NCI-H1105 treated with DMSO at 0.1 percent for 48 hours (cell line): ENCODE data around the gene CASP10.

Source experiments
- DNase-seq: peaks from one replicate; lab custom pipeline; 2025; lab: John Stamatoyannopoulos, UW

CASP10 gene

GRCh38 chr2:201197781-201198180 lies 14.8 kb downstream of the CASP10 start:
- DNase-seq: no peak

GRCh38 chr2:201199847-201200246 lies 16.9 kb downstream of the CASP10 start:
- DNase-seq: no peak

- DNase-seq: no peak
Observed at GRCh38 chr2:201200345-201200744, 17.4 kb downstream of the CASP10 start.

- no peak for DNase-seq
Observed at GRCh38 chr2:201201371-201201770, 18.4 kb downstream of the CASP10 start.

DNA sequence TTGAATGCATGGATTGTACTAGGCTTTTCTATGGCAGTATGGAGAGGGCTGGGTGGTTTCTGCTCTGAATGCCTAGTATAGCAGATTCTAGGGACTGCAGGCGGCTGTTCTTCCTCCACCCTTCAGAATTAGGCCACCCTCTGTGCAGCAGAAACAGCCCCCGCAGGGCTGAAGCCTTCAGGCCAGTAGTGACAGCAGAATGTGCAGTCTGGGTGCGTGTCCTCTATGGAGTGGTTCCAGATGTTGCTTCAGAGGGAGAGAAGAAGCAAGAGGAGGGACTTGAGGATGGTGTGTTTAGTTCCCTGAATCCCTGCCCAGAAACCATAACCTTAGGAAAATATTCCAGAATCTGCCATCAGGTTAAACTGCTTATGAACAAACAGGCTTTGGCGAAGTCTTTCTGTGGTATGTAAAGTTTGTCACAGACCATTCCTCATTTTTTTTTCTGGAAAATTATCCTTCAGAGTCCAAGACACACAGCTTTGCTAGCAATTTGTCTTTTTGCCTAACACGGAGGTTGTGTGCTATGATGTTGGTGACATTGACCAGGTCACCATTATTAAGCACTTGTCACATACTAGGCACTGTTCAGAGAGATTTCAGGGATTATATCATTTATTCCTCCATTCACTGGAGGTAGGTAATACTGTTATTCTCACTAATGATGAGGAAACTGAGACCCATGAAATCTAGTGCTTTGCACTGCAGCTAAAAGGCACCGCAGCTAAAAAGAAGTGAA lies 21.1 kb downstream of the CASP10 start:
- no peak for DNase-seq

- no peak for DNase-seq
Observed at GRCh38 chr2:201204655-201205514, 21.9 kb downstream of the CASP10 start.

- no peak for DNase-seq
Observed at GRCh38 chr2:201205515-201205849, 22.5 kb downstream of the CASP10 start.

DNA sequence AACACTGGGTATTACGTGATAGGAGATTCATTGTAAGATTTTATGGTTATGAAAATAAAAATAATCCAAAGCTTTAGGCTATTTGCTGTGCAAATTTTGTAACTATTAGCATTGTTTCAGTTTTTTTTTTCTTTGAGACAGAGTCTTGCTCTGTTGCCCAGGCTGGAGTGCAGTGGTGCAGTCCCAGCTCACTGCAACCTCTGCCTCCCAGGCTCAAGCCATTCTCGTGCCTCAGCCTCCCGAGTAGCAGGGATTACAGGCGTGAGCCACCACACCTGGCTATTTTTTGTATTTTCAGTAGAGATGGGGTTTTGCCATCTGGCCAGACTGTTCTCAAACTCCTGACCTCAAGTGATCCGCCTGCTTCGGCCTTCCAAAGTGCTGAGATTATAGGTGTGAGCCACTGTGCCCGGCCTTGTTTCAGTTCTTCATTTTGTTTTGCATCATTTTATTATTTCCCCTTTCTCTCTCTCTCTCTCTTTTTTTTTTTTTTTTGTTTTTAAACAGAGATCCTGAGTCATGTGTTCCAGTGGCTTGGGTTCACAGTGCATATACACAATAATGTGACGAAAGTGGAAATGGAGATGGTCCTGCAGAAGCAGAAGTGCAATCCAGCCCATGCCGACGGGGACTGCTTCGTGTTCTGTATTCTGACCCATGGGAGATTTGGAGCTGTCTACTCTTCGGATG lies 25.8 kb downstream of the CASP10 start:
- no peak for DNase-seq

DNA sequence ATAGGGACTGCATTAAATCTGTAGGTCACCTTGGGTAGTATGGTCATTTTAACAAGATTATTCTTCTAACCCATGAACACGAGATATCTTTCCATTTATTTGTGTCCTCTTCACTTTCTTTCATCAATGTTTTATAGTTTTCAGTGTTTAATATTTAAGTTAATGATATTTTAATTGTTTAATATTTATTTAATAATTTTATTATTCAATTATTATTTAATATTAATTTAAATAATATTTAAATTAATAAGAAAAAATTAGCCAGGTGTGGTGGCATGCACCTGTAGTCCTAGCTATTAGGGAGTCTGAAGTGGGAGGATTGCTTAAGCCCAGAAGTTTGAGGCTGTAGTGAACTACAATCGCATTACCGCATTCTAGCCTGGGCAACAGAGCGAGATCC lies 33.0 kb downstream of the CASP10 start:
- DNase-seq: no peak

DNA sequence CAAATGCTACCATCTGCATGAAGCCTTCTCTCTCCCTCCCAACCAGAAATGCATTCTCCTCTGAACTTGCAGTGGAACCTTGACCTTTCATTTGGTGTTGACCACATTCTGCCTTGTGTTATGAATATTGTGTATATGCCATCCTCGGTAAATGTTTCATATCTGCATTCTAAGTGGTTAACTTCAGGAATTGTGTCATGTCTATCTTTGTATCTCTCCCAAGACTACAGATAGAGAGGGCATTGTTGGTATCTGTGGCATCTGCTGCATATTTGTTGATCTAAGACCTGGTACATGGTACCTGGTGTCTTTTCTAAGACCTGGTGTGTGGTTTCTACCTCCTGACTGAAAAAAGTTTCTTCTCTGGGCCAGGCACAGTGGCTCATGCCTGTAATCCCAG lies 34.0 kb downstream of the CASP10 start:
- no peak for DNase-seq

DNA sequence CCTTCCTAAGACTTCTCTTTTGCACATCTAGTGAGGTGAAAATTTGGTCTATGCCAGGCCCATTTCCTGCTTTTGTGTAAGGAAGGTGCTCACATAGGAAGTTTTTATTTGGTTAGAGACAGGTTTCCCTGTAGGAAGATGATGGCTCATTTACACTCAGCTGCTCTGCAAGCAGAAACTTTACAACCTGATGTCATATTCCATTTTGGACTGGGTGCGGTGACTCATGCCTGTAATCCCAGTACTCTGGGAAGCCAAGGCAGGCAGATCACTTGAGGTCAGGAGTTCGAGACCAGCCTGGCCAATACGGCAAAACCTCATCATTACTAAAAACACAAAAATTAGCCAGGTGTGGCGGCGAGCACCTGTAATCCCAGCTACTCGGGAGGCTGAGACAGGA lies 35.8 kb downstream of the CASP10 start:
- DNase-seq: no peak

DNA sequence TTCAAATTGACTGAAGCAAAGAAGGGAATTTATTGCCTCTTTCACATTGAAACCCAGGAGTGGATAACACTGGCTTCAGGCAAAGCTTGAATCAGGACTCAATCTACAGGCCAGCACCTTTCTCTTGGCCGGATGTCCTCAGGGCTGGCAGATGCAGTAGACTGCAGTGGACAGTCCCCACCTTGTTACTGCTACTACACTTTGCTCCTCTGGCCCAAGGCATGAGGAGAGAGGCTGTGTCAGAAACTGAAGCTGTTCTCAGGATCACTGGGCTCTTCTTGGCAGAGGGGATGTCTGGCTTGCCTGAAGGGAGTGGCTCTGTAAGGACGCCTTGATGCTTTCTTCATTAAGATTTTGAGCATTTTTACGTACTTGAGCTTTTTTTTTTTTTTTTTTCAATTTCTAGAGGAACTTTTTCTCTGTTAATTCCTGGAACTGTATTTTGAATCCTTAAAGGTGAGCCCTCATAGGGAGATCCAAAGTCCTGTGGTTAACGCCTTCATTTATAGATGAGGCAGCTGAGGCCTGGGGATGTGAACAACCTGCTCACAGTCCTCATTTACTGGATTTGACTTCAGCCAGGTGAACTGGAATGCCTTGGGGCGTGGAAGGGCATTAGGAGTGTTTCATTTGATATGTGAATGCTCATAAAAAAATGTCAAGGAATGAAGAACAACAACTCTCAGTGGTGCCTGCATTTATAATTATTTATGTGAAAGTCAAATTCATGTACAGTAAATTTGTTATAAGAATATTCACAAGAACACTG lies 36.6 kb downstream of the CASP10 start:
- DNase-seq: no peak

- peak; percentile 64 for DNase-seq
Observed at GRCh38 chr2:201220102-201220570, 37.2 kb downstream of the CASP10 start.

GRCh38 chr2:201223089-201224073 lies 40.4 kb downstream of the CASP10 start:
- no peak for DNase-seq

DNA sequence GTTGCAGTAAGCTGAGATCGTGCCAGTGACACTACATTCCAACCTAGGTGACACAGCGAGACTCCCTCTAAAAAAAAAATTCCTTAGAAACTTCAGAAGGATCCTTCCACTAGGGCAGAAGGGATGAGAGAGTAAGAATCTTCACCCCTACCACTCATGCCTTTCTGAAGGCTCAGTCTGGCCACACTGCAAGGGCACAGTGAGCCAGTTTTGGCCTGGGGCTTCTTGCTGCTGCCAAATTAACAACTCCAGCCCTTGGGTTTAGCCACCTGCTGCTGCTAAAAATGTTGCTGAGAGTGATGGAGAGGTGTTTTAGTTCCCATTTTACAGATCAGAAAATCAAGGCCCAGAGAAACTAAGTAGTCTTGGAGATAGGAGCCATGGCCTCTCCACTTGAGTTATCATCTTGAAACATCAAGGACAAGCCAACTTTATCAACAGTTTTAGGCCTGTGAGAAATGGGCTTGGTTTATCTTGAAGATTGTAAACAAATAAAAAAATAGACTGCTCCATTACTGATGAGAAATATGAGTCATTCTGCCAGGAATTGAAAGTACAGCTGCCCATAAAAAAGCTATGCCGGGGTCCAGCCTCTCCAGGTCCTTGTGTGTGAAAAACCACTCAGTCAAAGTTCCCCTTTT lies 45.5 kb downstream of the CASP10 start:
- DNase-seq: no peak

GRCh38 chr2:201228912-201229290 lies 46.0 kb downstream of the CASP10 start:
- no peak for DNase-seq

- DNase-seq: peak; percentile 89
Observed at GRCh38 chr2:201231781-201232466, 49.0 kb downstream of the CASP10 start.

GRCh38 chr2:201232467-201232815 lies 49.5 kb downstream of the CASP10 start:
- DNase-seq: no peak

GRCh38 chr2:201233192-201233811 lies 50.4 kb downstream of the CASP10 start:
- DNase-seq: peak; percentile 87
